SK-N-SH (cell line): Measurements from ENCODE around the gene EVA1A. TPM values are rescaled to one million over a fixed set of nuclear protein-coding genes. Genes with fewer than 3 reads are reported as not detected.

Experiments used
- CTCF ChIA-PET: fragments of 300-600, 350-600 bp; formaldehyde crosslinking; extraction: SDS; loops from one replicate; lab custom pipeline; 2021; lab: Yijun Ruan, JAX
- POLR2A ChIA-PET: fragments of 350-600 bp; sonication (Branson Sonifier 250); formaldehyde crosslinking; extraction: SDS; loops from one replicate; lab custom pipeline; 2020; ENCODE audit warnings: antibody characterized with exemption, inconsistent platforms; lab: Yijun Ruan, JAX
- DNase-seq: peaks from one replicate; pipeline ENCODE4 v3.0.0; 2012
- H2AFZ ChIP-seq: fragments of 200-600 bp; sonication (generic); 2 replicates; pipeline ENCODE4 v1.8.1; 2016; ENCODE audit warnings: antibody characterized with exemption, mild to moderate bottlenecking, low read depth
- H3F3A ChIP-seq: fragments of 200-600 bp; sonication (generic); replicated peaks from 2 replicates; pipeline ENCODE3; 2016; ENCODE audit warnings: antibody characterized with exemption, mild to moderate bottlenecking; ENCODE audit not compliant: insufficient read depth
- H3K27ac ChIP-seq, 2 experiments: fragments of 200-500 bp in 1 of 2; fragments of 200-600 bp in 1 of 2; sonication (Bioruptor generic) in 1 of 2; sonication (generic), shearing (Covaris generic) in 1 of 2; 2 replicates each; pipeline versions ENCODE4 v1.5.1 to v1.6.1; 2014 to 2016; ENCODE audit warnings: low read depth in 2 of 2, inconsistent platforms in 1 of 2, low read length in 1 of 2, mild to moderate bottlenecking in 1 of 2, mixed read lengths in 1 of 2
- H3K27me3 ChIP-seq: fragments of 200-600 bp; sonication (generic), shearing (Covaris generic); 2 replicates; pipeline ENCODE4 v1.6.1; 2016; ENCODE audit warnings: mixed run types; ENCODE audit not compliant: insufficient read depth
- H3K36me3 ChIP-seq, 2 experiments: fragments of 200-500 bp in 1 of 2; fragments of 200-600 bp in 1 of 2; sonication (Bioruptor generic) in 1 of 2; sonication (generic) in 1 of 2; replicated peaks in 1 of 2; 2 replicates each; pipeline versions ENCODE3 to v1.5.1; 2014 to 2016; ENCODE audit warnings: low read length in 1 of 2, mild to moderate bottlenecking in 1 of 2; ENCODE audit not compliant: insufficient read depth in 2 of 2, control insufficient read depth in 1 of 2
- H3K4me1 ChIP-seq, 2 experiments: fragments of 200-500 bp in 1 of 2; fragments of 200-600 bp in 1 of 2; sonication (Bioruptor generic) in 1 of 2; sonication (generic), shearing (Covaris generic) in 1 of 2; 2 replicates each; pipeline versions ENCODE4 v1.5.1 to v1.6.1; 2014 to 2016; ENCODE audit warnings: low read depth in 1 of 2, low read length in 1 of 2, mixed run types in 1 of 2; ENCODE audit not compliant: insufficient read depth in 2 of 2, control insufficient read depth in 1 of 2
- H3K4me2 ChIP-seq: fragments of 200-600 bp; sonication (generic), shearing (Covaris generic); 2 replicates; pipeline ENCODE4 v1.6.1; 2017; ENCODE audit warnings: mixed run types
- H3K4me3 ChIP-seq, 2 experiments: fragments of 200-500 bp in 1 of 2; fragments of 200-600 bp in 1 of 2; sonication (Bioruptor generic) in 1 of 2; sonication (generic), shearing (Covaris generic) in 1 of 2; 2 replicates each; pipeline versions ENCODE4 v1.5.1 to v1.8.1; 2014 to 2016; ENCODE audit warnings: low read depth in 2 of 2, inconsistent platforms in 1 of 2, low read length in 1 of 2, mild to moderate bottlenecking in 1 of 2, mixed read lengths in 1 of 2, moderate library complexity in 1 of 2
- H3K79me2 ChIP-seq: fragments of 200-600 bp; sonication (generic); 2 replicates; pipeline ENCODE4 v1.8.1; 2017; ENCODE audit warnings: mild to moderate bottlenecking; ENCODE audit not compliant: insufficient read depth
- H3K9ac ChIP-seq: fragments of 200-600 bp; sonication (generic); 2 replicates; pipeline ENCODE4 v1.6.1; 2017; ENCODE audit warnings: mixed run types
- H3K9me2 ChIP-seq: fragments of 200-600 bp; sonication (generic); 2 replicates; pipeline ENCODE4 v1.6.1; 2017; ENCODE audit warnings: mixed run types
- H3K9me3 ChIP-seq: fragments of 200-600 bp; sonication (generic); 2 replicates; pipeline ENCODE4 v1.6.1; 2017; ENCODE audit warnings: mixed run types, mild to moderate bottlenecking, moderate library complexity
- H4K20me1 ChIP-seq: fragments of 200-600 bp; sonication (generic); 2 replicates; pipeline ENCODE4 v1.6.1; 2017; ENCODE audit warnings: mild to moderate bottlenecking, mixed run types; ENCODE audit not compliant: insufficient read depth
- EP300 ChIP-seq, 2 experiments: IDR thresholded peaks; 2 replicates each; pipeline versions ENCODE4 v1.4.0 to v1.6.1; 2012; ENCODE audit warnings: borderline replicate concordance in 1 of 2, low read depth in 1 of 2, low read length in 1 of 2
- EZH2phosphoT487 ChIP-seq: fragments of 200-600 bp; sonication (generic); IDR thresholded peaks from 2 replicates; pipeline ENCODE4 v1.6.1; 2017; ENCODE audit warnings: low read depth, mixed run types, mild to moderate bottlenecking, antibody characterized with exemption, moderate library complexity, borderline replicate concordance
- FOSL2 ChIP-seq: IDR thresholded peaks from 2 replicates; pipeline ENCODE4 v1.4.0; 2012; ENCODE audit warnings: low read depth, mild to moderate bottlenecking, moderate library complexity, borderline replicate concordance
- FOXJ3 ChIP-seq: sonication (generic); formaldehyde crosslinking; IDR thresholded peaks from 2 replicates; pipeline ENCODE4 v1.5.1; 2020; ENCODE audit warnings: mild to moderate bottlenecking, missing genetic modification reagents
- FOXM1 ChIP-seq: IDR thresholded peaks from 2 replicates; pipeline ENCODE4 v1.4.0; 2012; ENCODE audit warnings: low read depth, mild to moderate bottlenecking
- GABPA ChIP-seq: IDR thresholded peaks from 2 replicates; pipeline ENCODE4 v1.4.0; 2012; ENCODE audit warnings: low read depth, mild to moderate bottlenecking
- IRF3 ChIP-seq: fragments of 150-350 bp; IDR thresholded peaks from 2 replicates; pipeline ENCODE4 v1.6.1; 2016; ENCODE audit warnings: mild to moderate bottlenecking, low read depth, low read length
- JUND ChIP-seq: IDR thresholded peaks from 2 replicates; pipeline ENCODE4 v1.4.0; 2012
- MXI1 ChIP-seq: IDR thresholded peaks from 2 replicates; pipeline ENCODE4 v1.6.1; 2012; ENCODE audit warnings: mild to moderate bottlenecking, low read depth, low read length, improper control_type of control experiment
- NFIC ChIP-seq: IDR thresholded peaks from 2 replicates; pipeline ENCODE4 v1.4.0; 2012; ENCODE audit warnings: borderline replicate concordance
- RAD21 ChIP-seq: IDR thresholded peaks from 2 replicates; pipeline ENCODE4 v1.6.1; 2012; ENCODE audit warnings: mild to moderate bottlenecking, low read length
- RXRA ChIP-seq: IDR thresholded peaks from 2 replicates; pipeline ENCODE4 v1.4.0; 2012; ENCODE audit warnings: low read depth, mild to moderate bottlenecking, borderline replicate concordance
- SIN3A ChIP-seq: IDR thresholded peaks from 2 replicates; pipeline ENCODE4 v1.6.1; 2012; ENCODE audit warnings: low read depth, mild to moderate bottlenecking, low read length, moderate library complexity, borderline replicate concordance
- TAF1 ChIP-seq: IDR thresholded peaks from 2 replicates; pipeline ENCODE4 v1.6.1; 2012; ENCODE audit warnings: low read depth, mild to moderate bottlenecking, low read length, moderate library complexity, borderline replicate concordance
- TCF12 ChIP-seq: IDR thresholded peaks from 2 replicates; pipeline ENCODE4 v1.4.0; 2012
- TEAD4 ChIP-seq: IDR thresholded peaks from 2 replicates; pipeline ENCODE4 v1.4.0; 2012; ENCODE audit warnings: mild to moderate bottlenecking, borderline replicate concordance; ENCODE audit not compliant: insufficient read depth
- WGBS: methylation state at CpG from one replicate; pipeline ENCODE4 v1.1.6; 2017; ENCODE audit warnings: low lambda C conversion rate; 5-methylcytosine and 5-hydroxymethylcytosine counted together
- polyA plus RNA-seq, 3 experiments: library from polyadenylated mRNA; depleted of rRNA; stranded (reverse); fragments of >200 nt; gene quantifications; 2 replicates each; pipeline ENCODE4 v1.2.3, GENCODE V29; 2012
- TF ChIP-seq, protein P1 (sequence below): IDR thresholded peaks from 2 replicates; pipeline ENCODE4 v1.4.0; 2012; ENCODE audit warnings: low read depth, borderline replicate concordance
- TF ChIP-seq, protein P2 (sequence below): IDR thresholded peaks from 2 replicates; pipeline ENCODE4 v1.6.1; 2012; ENCODE audit warnings: mild to moderate bottlenecking, low read depth, low read length, moderate library complexity

EVA1A gene
- polyA plus RNA-seq, 1 of the 3 experiments (the other 2 are of a cell fraction), result 93.0 TPM

GRCh38 chr2:75602724-75603342 is 42.1 kb upstream of the EVA1A start:
- WGBS, result 19% methylated on average over 6 of the region's 6 CpGs
- ChIA-PET CTCF (interaction anchor here (6.3 to 6.7 kb wide), 2 partner anchors 26 to 136 kb away, joined by 28 to 81 read pairs; no protein-coding TSS in a partner anchor), POLR2A (no interaction called here)
- Histone ChIP-seq H3K27ac (peak overlapping the region; percentile 58 to 92; a peak in 3 of 4 replicates), H3K4me1 (peaks cover 7 to 54% of the 10 kb centered on the region in 2 experiments), H3K4me3 (peak overlapping the region in 1 of 2 experiments; percentile 25; a peak in 1 of 4 replicates), H3K27me3 (no peaks in the 10 kb centered on the region), H2AFZ (peak overlapping the region; percentile 64; the same call in 1 of the 2 replicates), H3K4me2 (peak overlapping the region; percentile 64), H3K79me2 (peaks cover 4% of the 10 kb centered on the region; the same call in 1 of the 2 replicates), H3K9ac (peak overlapping the region; percentile 46; the same call in 1 of the 2 replicates), H3F3A (peaks cover 45% of the 10 kb centered on the region), H3K9me2 (no peaks in the 10 kb centered on the region), H3K9me3 (no peaks in the 10 kb centered on the region), H3K36me3 (no peaks in the 10 kb centered on the region), H4K20me1 (no peaks in the 10 kb centered on the region)
- DNase-seq, result no peak
- TF ChIP-seq TAF1 (no peak), FOSL2 (peak; percentile 50; the same call in 1 of the 2 replicates), TEAD4 (no peak), EZH2phosphoT487 (no peak), TCF12 (peak; percentile 26; the same call in 1 of the 2 replicates), NFIC (no peak), FOXM1 (0 out of 2 replicates have a peak, but pooled peaks have one; percentile 19), EP300 (IDR thresholded peaks at IDR 0.05; ENCODE audit: borderline replicate concordance in 1 of 2, low read depth in 1 of 2, low read length in 1 of 2) (no peak), IRF3 (no peak), MXI1 (no peak)
- TF ChIP-seq, protein P1, sequence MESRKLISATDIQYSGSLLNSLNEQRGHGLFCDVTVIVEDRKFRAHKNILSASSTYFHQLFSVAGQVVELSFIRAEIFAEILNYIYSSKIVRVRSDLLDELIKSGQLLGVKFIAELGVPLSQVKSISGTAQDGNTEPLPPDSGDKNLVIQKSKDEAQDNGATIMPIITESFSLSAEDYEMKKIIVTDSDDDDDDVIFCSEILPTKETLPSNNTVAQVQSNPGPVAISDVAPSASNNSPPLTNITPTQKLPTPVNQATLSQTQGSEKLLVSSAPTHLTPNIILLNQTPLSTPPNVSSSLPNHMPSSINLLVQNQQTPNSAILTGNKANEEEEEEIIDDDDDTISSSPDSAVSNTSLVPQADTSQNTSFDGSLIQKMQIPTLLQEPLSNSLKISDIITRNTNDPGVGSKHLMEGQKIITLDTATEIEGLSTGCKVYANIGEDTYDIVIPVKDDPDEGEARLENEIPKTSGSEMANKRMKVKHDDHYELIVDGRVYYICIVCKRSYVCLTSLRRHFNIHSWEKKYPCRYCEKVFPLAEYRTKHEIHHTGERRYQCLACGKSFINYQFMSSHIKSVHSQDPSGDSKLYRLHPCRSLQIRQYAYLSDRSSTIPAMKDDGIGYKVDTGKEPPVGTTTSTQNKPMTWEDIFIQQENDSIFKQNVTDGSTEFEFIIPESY, result no peak

DNA sequence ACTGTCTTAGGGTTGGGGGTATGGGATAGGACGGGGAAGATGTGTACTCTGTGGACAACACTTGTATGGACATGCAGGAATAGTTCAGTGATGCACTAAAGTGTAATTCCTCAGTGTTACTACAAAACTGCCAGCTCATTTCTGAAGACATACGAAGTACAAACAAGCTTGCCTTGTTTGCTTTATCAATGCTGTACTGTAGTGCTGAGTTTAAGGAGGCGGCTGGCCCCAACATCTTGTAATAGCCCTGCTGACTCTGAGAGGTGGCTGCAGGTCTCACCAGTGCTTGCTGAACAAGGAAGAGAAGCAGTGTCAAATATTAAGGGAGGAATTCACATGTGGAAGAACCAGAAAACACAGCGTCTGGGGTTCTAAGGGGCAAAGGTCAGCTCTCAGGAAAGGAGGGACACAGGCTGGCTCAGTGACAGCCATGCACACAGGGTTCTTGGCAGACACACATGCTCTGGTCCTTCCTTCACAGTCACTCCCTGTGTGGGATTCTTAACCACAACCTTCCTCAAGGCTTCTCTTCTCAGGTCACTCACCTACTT is 39.8 kb upstream of the EVA1A start:
- no peaks in the 10 kb centered on the region for H3K27me3 ChIP-seq
- H2AFZ ChIP-seq, result no peak overlapping the region
- peaks cover 38% of the 10 kb centered on the region for H3F3A ChIP-seq
- WGBS, result 72% methylated on average over 4 of the region's 4 CpGs
- no peak overlapping the region for H3K4me2 ChIP-seq
- H3K4me1 ChIP-seq, result peaks cover 3 to 47% of the 10 kb centered on the region in 2 experiments
- H3K9me2 ChIP-seq, result no peaks in the 10 kb centered on the region
- ChIA-PET POLR2A (no interaction called here), CTCF (interaction anchor here (1.6 to 6.7 kb wide), 3 partner anchors 9 to 134 kb away, joined by 3 to 81 read pairs (median 17); no protein-coding TSS in a partner anchor)
- H3K27ac ChIP-seq, result no peak overlapping the region; a peak in 1 of 4 replicates
- H3K36me3 ChIP-seq, result no peaks in the 10 kb centered on the region
- peaks cover 4% of the 10 kb centered on the region; the same call in 1 of the 2 replicates for H3K79me2 ChIP-seq
- H3K9ac ChIP-seq, result no peak overlapping the region
- H4K20me1 ChIP-seq, result no peaks in the 10 kb centered on the region
- no peak overlapping the region for H3K4me3 ChIP-seq
- no peak for DNase-seq
- H3K9me3 ChIP-seq, result no peaks in the 10 kb centered on the region
- TF ChIP-seq FOXJ3 (CRISPR knock-in tag) (no peak), JUND (no peak), RAD21 (no peak), GABPA (no peak), TAF1 (no peak), SIN3A (no peak), RXRA (no peak), NFIC (no peak), FOSL2 (no peak)
- TF ChIP-seq, protein P2, sequence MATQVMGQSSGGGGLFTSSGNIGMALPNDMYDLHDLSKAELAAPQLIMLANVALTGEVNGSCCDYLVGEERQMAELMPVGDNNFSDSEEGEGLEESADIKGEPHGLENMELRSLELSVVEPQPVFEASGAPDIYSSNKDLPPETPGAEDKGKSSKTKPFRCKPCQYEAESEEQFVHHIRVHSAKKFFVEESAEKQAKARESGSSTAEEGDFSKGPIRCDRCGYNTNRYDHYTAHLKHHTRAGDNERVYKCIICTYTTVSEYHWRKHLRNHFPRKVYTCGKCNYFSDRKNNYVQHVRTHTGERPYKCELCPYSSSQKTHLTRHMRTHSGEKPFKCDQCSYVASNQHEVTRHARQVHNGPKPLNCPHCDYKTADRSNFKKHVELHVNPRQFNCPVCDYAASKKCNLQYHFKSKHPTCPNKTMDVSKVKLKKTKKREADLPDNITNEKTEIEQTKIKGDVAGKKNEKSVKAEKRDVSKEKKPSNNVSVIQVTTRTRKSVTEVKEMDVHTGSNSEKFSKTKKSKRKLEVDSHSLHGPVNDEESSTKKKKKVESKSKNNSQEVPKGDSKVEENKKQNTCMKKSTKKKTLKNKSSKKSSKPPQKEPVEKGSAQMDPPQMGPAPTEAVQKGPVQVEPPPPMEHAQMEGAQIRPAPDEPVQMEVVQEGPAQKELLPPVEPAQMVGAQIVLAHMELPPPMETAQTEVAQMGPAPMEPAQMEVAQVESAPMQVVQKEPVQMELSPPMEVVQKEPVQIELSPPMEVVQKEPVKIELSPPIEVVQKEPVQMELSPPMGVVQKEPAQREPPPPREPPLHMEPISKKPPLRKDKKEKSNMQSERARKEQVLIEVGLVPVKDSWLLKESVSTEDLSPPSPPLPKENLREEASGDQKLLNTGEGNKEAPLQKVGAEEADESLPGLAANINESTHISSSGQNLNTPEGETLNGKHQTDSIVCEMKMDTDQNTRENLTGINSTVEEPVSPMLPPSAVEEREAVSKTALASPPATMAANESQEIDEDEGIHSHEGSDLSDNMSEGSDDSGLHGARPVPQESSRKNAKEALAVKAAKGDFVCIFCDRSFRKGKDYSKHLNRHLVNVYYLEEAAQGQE, result no peak
